Measurements from ENCODE around the gene ATF4. TPM values are rescaled to one million over a fixed set of nuclear protein-coding genes. Genes with fewer than 3 reads are reported as not detected.

Gene ATF4
- total and polyA plus RNA-seq, 2 of the 13 experiments (the other 11 are each of a cell fraction or from before 2014, with no cell fraction given), result 486 to 1,297 TPM

GRCh38 chr22:39534591-39535356 is 14.4 kb downstream of the ATF4 start (continued):
- TF ChIP-seq ZNF503 (CRISPR knock-in tag; IDR thresholded peaks at IDR 0.05) (no peak), PHF20 (CRISPR knock-in tag; IDR thresholded peaks at IDR 0.05) (0 out of 2 replicates have a peak, but pooled peaks have one; percentile 28), HNRNPL (IDR thresholded peaks at IDR 0.05; ENCODE audit: low read depth, low read length) (peak; percentile 87; the same call in 1 of the 2 replicates), SMAD9 (CRISPR knock-in tag; IDR thresholded peaks at IDR 0.05) (no peak), CREBL2 (CRISPR knock-in tag; IDR thresholded peaks at IDR 0.05; ENCODE audit: borderline replicate concordance) (no peak), GTF2F1 (IDR thresholded peaks at IDR 0.05; ENCODE audit: low read length) (no peak), MIXL1 (CRISPR knock-in tag; IDR thresholded peaks at IDR 0.05) (peak; percentile 48; the same call in 1 of the 2 replicates), SP1 (IDR thresholded peaks at IDR 0.05) (no peak), SP1 (CRISPR knock-in tag; IDR thresholded peaks at IDR 0.05) (no peak), GMEB1 (CRISPR knock-in tag; IDR thresholded peaks at IDR 0.05; ENCODE audit: borderline replicate concordance) (no peak)

Measured in HepG2 (cell line).